Ramos (cell line): ENCODE results near the gene MBOAT2.

Experiments used
- in situ Hi-C: fragments of 300-500 bp; cut with MboI; formaldehyde crosslinking; loops from one replicate; pipeline ENCODE4 v1.14.3; 2022; ENCODE audit warnings: low sequenced_read_pairs; ENCODE audit not compliant: unreplicated experiment

The MBOAT2 gene

DNA sequence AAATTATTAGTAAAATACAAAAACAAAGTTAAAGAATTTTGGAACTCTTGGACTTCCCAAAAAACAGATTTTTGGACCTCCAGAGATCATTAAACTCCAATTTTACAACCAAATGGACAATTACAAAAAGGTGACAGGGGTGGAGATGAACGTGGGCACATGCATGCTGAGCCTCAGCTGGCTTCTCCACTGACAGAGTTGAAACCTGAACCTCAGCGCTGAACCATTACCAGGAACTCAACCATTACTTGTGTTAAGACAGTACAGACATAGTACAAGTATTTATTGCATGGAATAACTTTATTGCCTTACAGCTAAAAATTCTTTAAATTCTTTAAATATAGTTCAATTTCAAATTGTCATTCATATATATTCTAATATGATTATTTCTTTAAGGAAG lies 133.0 kb downstream of the MBOAT2 start:
- in situ Hi-C loops, result no loop called here

DNA sequence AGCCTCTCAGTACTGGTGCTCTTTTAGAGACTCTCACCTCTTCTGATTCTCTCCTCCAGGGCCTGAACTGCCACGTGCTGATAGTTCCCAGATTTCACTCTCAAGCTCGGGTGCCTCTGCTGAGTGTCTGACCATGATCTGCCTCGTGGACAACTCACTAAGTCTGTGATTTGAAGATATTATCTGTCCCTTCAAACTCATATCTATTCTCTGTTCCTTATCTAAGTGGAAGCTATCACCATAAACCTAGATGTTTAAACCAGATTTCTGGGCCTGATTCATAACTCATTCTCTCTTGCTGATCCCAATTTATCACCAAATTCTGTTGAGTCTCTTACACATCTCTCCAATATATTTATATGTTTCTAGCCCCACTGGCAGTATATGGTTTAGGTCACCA lies 136.1 kb downstream of the MBOAT2 start:
- in situ Hi-C loops, result no loop called here

DNA sequence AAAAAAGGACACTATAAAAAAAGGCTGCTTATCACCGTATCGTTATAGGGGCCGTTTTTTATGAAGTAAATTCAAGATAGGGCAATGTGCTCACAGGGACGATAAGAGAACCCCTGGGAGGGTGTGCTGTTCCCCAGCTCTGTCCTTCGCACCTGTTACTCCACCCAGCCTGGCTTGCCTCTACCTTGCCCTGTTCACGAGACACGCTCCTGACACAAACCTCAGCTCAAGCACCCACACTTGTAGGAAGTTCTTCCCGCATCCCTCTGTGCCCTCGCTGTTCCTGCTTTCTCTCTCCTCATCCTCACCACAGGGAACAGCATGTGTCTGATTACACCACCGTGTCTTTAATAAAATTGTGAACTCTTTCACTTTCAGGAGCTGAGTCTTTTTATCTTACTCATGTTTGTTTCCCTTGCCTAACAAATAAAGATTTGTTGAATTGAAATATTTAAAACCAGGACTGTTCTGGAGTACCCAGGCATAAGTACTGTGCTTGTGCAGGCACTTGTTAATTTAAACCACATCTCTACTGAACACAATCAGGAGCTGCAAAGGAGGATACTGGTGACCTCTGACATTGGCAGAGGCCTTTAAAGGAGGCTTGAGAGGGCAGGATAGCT lies 140.0 kb downstream of the MBOAT2 start:
- in situ Hi-C loops, result no loop called here

DNA sequence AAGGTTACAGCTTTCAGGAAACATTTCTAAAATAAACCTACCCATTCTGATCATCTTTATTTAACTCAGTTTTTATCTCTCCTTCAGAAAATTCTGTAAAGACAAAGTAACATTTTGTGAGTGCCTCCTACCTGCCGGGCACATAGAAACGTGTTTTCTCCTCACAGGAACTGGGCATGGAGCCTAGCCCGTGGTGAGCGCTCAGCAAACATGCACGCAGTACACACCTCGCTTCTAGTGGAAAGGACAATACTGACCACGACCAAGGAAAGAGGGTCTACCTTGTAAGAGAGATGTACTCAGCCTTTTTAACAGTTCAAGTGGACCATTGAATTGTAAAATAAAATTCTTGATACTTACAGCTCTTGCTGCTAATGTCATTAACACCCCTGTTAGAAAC lies 141.3 kb downstream of the MBOAT2 start:
- in situ Hi-C loops, result no loop called here

DNA sequence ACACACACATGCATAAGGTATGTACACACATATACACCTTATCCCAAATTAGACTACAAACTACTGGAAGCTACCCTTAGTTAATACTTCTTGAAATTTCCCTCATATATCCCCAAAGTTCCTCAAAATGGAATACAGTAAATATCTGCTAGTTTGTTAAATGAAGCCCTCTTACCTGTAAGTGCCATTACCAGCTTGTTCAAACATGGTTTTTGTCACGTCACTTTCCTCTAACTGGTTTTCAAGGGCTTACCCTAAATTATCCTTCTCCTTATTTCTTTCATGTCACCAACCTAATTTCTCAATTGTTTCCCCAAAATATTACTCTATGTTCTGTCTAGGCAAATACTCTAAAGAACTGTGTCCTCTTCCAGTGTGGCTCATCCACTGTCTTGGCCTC lies 141.7 kb downstream of the MBOAT2 start:
- in situ Hi-C loops, result no loop called here

DNA sequence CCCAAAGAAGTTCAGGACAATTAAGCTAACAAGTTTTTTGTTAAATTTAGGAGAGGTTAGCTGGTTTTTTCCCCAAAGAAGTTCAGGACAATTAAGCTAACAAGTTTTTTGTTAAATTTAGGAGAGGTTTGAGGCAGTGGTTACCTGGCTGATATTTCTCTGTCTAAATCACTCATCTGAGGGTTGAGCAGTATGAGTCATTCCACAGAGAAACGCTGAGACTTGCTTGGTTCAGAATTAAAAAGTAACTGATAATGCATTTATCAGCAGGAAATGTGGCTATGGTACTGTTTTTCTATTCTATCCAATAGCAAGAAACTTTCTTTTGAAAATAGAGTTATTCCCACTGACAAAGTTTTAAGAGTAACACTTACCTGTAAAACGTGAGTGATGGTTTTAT lies 143.2 kb downstream of the MBOAT2 start:
- in situ Hi-C loops, result no loop called here

DNA sequence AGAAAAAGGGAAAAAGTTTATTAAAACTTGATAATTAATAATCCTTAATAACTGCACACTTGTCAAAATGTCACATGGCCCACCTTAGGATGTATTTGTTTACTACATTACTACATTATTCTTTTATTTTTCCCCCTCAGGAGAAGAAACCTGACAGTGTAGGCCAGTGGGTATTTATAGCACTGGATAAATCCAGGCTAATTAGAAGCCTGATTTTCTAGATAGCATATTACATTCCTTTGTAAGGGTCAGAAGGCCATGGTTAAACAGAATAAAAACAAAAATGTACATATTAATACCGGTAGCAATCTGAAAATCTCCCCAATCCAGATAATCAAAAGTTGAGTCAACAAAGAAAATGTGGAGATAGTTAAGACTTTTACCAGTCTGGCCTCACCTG lies 144.6 kb downstream of the MBOAT2 start:
- in situ Hi-C loops, result no loop called here

DNA sequence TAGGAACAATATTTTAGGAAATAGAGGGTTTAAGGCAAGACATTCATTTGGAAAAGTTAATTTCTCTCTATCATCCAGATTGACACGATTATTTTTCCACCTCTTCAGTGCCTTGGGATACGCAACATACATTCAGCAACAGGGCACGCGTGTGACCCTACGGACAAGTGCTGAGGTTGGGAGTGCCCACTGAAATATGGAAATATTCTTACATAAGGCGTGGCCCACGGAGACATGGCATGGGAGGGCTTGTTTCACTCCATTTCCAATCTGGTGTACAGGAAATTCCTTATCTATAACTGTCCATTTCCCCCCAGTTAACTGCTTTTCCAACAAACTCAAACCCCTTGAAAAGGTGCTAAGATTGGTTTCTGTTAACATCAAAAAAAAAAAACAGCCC lies 145.2 kb downstream of the MBOAT2 start:
- in situ Hi-C loops, result no loop called here

DNA sequence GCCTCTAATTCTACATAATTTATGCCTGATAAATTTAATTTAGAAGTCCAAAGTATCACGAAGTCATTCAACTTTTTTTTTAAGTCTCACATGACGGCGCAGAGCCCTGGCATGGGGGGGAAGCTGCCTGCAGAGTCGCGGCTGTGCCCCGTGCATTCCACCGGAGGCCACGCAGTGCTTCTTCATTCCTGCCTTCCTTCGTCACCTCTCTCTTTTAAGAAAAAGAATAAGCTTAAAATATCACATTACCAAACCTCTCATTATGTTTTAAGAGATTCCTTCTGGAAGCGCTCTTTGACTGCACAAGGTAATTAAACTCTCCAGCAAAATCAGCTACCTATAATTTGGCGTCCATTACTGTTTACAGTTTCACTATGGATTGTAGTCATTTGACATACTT lies 145.8 kb downstream of the MBOAT2 start:
- in situ Hi-C loops, result no loop called here

DNA sequence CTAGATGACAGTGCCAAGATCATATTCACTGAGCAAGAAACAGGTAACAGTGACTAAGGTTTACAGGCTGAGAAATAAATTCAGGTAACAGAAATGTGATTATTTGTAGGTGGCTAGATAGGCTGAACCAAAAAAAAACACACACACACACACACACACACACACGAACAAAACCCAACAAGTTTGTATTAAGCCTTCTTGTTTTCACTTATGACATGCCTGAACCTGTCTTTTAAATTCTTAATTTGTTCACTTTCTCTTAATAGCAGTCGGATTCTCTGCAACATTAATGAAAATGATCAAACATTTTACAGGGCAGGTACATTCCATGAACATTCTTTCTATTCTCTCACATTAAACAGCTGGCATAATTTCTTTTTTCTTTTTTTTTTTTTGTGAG lies 147.3 kb downstream of the MBOAT2 start:
- in situ Hi-C loops, result no loop called here

DNA sequence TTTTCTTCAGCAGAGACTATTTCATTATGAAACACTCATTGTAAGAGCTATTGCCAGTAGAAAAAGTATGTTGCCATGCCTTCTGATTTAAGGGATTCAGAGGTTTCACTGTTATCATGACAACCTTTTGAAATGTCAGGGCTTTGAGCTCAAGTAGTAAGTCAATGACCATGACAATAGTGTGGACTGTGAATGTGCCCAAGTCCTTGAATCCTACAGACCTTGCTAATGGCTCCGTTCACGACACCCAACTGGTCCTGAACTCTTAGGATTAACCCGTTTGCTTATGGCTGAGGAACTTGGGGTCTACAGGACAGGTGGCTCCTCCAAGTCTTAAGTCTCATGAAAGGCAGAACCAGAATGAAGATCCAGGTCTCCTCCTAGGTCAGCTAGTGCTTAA lies 148.5 kb downstream of the MBOAT2 start:
- in situ Hi-C loops, result no loop called here

DNA sequence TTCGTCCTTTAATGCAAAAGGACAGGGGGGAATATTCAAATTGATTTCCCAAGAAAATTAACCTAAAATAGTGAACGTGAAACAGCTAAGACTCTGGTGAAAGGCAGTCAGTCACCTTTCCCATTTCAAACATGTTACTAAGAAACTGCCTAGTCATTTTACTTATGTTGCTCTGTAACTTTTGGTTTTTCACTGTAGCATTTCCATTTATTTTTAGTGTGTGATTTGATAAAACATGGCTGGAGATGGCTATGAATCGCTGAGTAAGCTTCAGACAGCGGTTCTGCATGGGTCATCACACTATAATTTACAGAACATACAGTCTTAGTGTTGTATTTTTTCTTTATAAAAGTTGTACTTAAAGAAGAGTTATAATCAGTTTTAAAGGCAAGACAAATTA lies 150.1 kb downstream of the MBOAT2 start:
- in situ Hi-C loops, result no loop called here

DNA sequence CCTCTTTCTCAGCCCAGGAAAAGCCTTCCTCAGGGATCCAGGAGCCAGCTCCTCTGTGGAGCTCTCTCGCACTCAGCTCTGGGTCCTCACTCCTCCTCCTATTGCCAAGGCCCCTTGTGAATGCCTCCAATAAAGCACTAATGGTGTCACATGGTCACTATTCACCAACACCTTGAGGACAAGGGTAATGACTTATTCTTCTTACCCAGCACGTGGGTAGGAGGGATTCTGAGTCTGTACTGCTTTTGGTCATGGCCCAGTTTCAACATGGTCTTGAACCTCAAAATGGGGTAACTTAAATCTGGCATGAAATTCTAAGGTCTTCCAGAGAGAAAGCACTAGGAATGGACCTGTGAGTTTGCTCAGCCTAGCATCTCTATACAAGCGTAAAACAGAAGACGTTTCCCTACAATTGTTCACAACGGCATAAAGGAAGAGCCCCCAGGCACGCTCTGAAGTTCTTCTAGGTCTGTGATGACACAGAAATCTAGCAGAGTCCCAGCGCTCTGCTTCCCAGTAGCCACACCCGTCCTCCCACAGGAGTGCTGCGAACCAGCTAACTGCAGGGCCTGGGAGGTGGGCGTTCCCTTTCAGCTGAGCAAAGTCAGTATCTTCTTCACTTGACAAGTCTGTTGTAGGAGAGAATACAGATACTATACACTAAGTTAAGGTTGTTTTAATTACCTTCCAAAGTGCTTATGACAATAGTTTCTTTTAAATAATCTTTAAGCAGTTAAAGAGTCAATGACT lies 151.5 kb downstream of the MBOAT2 start:
- in situ Hi-C loops, result no loop called here

DNA sequence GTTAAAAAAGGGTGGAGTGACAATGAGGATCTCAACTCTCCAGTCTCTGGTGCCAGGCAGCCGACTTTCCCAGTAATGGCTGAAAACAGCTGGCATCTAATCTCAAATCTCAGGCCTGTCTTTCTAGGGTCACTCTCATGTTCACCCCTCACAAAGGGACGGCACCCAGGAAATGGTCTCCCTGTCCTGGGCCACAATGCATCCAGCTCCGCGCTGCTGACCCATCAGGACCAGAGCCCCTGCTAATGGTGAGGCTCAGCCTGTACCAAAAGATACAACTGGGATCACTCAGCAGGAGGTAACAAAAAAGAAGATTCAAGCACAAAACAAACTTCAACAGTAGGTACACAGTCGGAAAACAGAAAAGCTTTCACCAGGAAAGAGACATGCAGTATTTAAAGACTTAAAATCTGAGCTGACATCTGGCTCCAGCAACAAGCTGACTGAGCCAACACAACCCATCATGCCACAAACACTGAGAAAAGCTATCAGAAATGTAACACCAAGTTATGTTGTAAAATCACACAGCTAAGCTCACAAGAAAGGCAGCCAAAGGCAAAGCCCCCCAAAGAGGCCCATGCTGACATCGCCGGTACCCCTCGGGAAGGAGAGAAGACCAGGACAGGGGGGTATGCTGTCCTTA lies 152.5 kb downstream of the MBOAT2 start:
- in situ Hi-C loops, result no loop called here

DNA sequence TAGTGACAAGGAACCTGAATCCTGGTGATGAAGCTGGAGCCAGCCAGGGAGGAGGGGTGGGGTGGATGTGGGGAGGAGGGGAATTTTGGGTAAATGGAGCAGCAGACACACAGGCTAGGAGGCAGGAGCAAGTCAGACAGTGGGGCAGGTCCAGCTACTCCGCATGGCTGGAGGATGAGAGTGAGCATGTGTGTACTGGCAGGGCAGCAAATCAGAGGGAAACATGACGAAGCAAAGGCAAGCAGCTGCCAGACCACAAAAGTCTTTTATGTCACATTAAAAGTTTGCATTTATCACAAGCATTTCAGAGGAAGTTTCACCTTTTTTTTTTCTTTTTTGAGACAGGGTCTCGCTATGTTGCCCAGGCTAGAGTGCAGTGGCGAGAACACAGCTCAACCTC lies 154.2 kb downstream of the MBOAT2 start:
- in situ Hi-C loops, result no loop called here

DNA sequence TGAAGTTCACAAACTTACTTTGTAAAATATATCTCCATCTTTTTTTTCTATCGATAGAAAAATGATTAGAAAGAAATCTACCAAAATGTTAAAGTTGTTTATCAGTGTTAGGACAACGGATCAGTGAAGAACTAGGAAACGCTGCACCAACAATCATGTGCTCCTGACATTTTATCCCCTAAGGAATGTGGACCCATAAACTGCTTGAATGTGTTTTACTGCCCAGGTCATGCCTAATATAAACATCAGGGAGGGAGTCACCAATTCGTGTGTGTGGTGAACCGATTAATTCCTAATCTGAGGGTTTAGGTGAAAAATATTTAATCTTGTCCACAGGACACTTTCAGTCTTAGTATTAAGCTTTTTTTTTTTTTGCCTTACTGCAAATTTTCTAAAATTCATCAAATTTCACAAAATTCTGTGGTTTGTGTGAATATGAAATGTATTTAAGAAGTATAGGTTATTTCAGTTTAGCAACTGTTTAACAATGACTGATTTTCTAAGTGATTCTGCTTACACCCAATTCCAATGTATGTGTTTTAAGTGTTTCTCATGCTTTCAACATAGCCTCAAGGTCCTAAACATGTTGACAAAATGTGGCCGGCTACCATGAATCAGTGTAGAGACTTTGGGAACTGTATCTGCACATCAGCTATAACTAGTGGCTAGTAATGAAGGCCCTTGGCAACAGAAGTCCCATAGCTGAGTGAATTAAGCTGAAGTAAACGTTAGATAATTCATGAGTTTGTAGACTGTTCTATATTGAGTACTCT lies 155.0 kb downstream of the MBOAT2 start:
- in situ Hi-C loops, result no loop called here

DNA sequence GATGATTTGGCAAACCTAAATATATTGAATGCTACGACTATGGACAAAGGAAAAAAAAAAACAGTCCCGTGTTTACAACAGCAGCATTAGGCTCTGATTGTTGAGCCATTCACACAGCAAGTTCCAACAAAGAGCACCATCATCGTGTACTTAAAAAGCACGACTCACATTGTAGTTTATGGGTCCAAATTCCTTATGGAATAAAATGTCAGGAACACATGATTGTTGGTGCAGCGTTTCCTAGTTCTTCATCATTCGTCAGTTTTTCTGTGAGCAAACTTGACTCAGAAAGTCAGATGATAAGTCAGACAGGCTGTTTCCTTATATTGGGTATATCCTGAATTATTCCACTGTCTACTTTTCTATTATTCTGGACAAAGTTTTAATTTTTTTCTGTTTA lies 156.1 kb downstream of the MBOAT2 start:
- in situ Hi-C loops, result no loop called here

DNA sequence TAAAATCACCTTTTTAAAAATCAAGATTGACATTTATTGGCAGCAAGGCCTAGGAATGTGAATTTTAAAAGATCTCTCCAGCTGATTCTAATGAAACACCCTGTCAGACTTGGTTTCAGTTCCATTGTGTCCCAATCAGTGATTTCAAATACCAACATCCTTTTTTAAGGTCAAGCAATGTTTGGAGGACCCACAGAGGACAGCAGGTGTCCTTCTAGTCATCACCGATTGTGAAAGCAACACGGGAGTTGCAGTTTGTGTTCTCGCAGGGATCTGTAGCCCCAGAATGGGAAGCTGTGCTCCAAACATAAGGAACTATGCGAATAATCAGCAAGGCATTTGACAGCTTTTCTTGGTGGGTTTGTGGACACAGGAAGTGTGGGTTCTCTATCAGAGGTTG lies 161.6 kb downstream of the MBOAT2 start:
- in situ Hi-C loops, result no loop called here

DNA sequence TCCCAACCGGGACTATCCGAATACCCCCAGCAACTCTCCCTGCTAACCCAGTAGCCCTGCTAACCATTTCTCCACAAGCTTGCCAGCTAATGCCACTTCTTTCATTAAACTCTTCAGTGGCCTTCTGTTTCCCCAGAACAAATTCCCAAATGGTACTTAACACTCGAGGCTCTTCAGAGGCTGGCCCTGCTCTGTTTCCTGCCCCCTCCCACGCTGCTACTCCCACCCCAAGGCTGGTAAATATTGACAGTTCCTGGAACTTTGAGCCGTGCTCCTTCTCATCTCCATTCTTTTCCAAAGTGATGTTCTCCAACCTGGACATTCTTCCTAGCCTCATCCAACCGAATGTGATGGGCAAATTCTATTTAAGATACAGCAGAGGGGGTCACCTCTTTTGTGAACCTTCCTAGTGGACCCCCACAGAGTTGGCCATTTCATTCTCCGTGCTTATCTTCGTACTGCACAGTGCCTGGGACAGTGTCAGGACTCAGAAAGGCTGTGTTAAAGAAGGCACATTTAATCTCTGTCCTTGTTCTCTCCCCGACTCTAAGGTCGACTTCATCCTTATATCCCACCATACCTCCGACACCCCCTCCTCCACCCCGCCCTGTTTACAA lies 162.9 kb downstream of the MBOAT2 start:
- in situ Hi-C loops, result no loop called here

DNA sequence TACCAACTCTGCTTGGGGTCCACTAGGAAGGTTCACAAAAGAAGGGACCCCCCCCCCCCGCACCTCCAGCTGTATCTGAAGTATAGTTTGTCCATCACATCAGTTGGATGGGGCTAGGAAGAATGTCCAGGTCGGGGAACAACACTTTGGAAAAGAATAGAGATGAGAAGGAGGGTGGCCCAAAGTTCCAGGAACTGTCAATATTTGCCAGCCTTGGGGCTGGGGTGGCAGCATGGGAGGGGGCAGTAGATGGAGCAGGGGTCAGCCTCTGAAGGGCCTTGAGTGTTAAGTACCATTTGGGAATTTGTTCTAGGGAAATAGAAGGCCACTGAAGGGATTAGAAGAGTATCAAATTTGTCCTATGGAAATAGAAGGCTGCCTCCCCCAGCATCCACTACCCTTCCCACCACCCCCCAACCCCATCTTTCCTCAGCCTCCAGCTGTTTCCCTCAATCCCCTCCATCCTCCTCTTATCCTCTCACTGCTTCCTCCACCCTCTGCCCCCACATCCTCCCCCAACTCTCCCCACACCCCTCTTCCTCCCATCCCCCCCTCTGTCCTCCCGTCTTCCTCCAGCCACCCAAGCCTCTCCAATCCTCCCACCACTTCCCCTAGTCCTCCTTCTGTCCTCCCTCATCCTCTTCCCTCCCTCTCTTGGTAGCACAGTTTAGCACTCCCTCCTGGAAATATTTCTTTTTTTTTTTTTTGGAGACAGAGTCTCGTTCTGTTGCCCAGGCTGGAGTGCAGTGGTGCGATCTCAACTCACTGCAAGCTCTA lies 164.1 kb downstream of the MBOAT2 start:
- in situ Hi-C loops, result no loop called here
